KMS-11 (cell line): Measurements from ENCODE around the gene FAHD2A.

Experiments used
- H2AFZ ChIP-seq: fragments of 200-600 bp; sonication (generic); 2 replicates; pipeline ENCODE4 v1.6.1; 2016; ENCODE audit warnings: antibody characterized with exemption, mixed run types, low read depth
- H3K27ac ChIP-seq: fragments of 200-600 bp; sonication (generic); 2 replicates; pipeline ENCODE4 v1.6.1; 2016; ENCODE audit warnings: mild to moderate bottlenecking, mixed run types
- H3K27me3 ChIP-seq: fragments of 200-600 bp; sonication (generic); 2 replicates; pipeline ENCODE4 v1.6.1; 2017; ENCODE audit warnings: mild to moderate bottlenecking, low read depth, mixed run types, moderate library complexity; ENCODE audit not compliant: insufficient read depth
- H3K36me3 ChIP-seq: fragments of 200-600 bp; sonication (generic); 2 replicates; pipeline ENCODE4 v1.6.1; 2017; ENCODE audit warnings: mild to moderate bottlenecking, mixed run types; ENCODE audit not compliant: insufficient read depth
- H3K4me1 ChIP-seq: fragments of 200-600 bp; sonication (generic); 2 replicates; pipeline ENCODE4 v1.6.1; 2016; ENCODE audit warnings: mild to moderate bottlenecking, low read depth, mixed run types; ENCODE audit not compliant: poor library complexity, severe bottlenecking
- H3K4me2 ChIP-seq: fragments of 200-600 bp; sonication (generic); 2 replicates; pipeline ENCODE4 v1.7.0; 2016; ENCODE audit warnings: mild to moderate bottlenecking, mixed run types
- H3K4me3 ChIP-seq: fragments of 200-600 bp; sonication (generic); IDR thresholded peaks from 2 replicates; pipeline ENCODE4 v1.6.1; 2017; ENCODE audit warnings: low read depth, low read length, mixed read lengths; ENCODE audit not compliant: insufficient read depth
- H3K79me2 ChIP-seq: fragments of 200-600 bp; sonication (generic); 2 replicates; pipeline ENCODE4 v1.6.1; 2016; ENCODE audit warnings: low read depth, mixed run types; ENCODE audit not compliant: insufficient read depth
- H3K9ac ChIP-seq: fragments of 200-600 bp; sonication (generic); 2 replicates; pipeline ENCODE4 v1.6.1; 2016; ENCODE audit warnings: mild to moderate bottlenecking, mixed run types
- H4K20me1 ChIP-seq: fragments of 200-600 bp; sonication (generic); 2 replicates; pipeline ENCODE4 v1.6.1; 2016; ENCODE audit warnings: mild to moderate bottlenecking, mixed run types; ENCODE audit not compliant: insufficient read depth
- CTCF ChIP-seq: fragments of 200-600 bp; sonication (generic); conservative IDR thresholded peaks from 2 replicates; pipeline ENCODE4 v1.6.1; 2017; ENCODE audit warnings: low read depth, mild to moderate bottlenecking, antibody characterized with exemption, low read length, moderate library complexity, mixed read lengths

The FAHD2A gene

GRCh38 chr2:95385570-95385984 is 16.9 kb upstream of the FAHD2A start:
- H3K79me2 ChIP-seq: no peaks in the 10 kb centered on the region
- no peak overlapping the region for H3K4me2 ChIP-seq
- H3K9ac ChIP-seq: no peak overlapping the region
- no peak overlapping the region for H3K4me3 ChIP-seq
- no peaks in the 10 kb centered on the region for H3K36me3 ChIP-seq
- no peaks in the 10 kb centered on the region for H3K4me1 ChIP-seq
- no peak overlapping the region for H2AFZ ChIP-seq
- TF ChIP-seq CTCF: no peak
- no peaks in the 10 kb centered on the region for H4K20me1 ChIP-seq
- H3K27ac ChIP-seq: no peak overlapping the region
- no peaks in the 10 kb centered on the region for H3K27me3 ChIP-seq

DNA sequence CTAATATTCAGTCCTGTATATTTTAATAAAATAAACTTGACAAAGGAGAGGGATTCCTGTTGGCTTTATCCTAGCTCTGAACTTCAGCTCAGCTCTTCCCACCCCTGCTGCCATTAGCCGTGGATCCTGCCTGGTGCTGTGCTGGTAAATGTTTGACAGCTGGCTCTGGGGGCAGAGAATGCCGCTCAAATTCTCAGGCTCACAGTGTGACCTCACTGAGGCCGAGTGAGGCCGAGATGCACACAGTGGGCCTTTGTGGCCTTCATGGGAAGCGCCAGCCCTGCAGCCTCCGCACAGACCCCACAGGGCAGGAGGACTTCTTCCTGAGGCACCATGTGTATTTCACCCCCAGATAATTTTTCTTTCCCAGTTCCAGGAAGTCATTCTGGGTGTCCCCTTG is 16.5 kb upstream of the FAHD2A start:
- Histone ChIP-seq H3K9ac (no peak overlapping the region), H3K36me3 (no peaks in the 10 kb centered on the region), H3K79me2 (no peaks in the 10 kb centered on the region), H3K4me2 (no peak overlapping the region), H3K4me1 (no peaks in the 10 kb centered on the region), H4K20me1 (no peaks in the 10 kb centered on the region), H3K27me3 (no peaks in the 10 kb centered on the region), H3K27ac (no peak overlapping the region), H3K4me3 (no peak overlapping the region), H2AFZ (no peak overlapping the region)
- no peak for TF ChIP-seq CTCF

DNA sequence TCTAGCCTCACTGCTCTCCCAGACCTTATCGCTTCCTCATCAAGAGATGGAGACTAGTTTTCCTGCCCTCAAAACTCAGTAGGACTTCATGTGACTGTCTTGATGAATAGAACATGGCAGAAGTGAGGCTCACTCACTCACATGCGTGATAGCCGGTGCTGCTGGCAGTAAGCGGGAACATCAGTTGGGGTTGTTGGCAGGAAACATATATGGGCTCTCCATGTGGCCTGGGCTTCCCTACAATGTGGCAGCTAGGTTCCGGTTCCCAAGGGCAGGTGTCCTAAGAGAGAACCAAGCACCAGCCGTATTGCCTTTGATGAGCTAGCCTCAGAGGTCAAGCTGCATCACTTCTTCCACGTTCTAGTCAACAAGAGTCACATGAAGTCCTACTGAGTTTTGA is 15.2 kb upstream of the FAHD2A start:
- H3K79me2 ChIP-seq: no peaks in the 10 kb centered on the region
- no peaks in the 10 kb centered on the region for H3K27me3 ChIP-seq
- H3K4me3 ChIP-seq: no peak overlapping the region
- no peaks in the 10 kb centered on the region for H3K4me1 ChIP-seq
- no peak overlapping the region for H3K27ac ChIP-seq
- H3K9ac ChIP-seq: no peak overlapping the region
- H4K20me1 ChIP-seq: no peaks in the 10 kb centered on the region
- no peak overlapping the region for H2AFZ ChIP-seq
- H3K4me2 ChIP-seq: no peak overlapping the region
- H3K36me3 ChIP-seq: no peaks in the 10 kb centered on the region
- TF ChIP-seq CTCF: no peak

DNA sequence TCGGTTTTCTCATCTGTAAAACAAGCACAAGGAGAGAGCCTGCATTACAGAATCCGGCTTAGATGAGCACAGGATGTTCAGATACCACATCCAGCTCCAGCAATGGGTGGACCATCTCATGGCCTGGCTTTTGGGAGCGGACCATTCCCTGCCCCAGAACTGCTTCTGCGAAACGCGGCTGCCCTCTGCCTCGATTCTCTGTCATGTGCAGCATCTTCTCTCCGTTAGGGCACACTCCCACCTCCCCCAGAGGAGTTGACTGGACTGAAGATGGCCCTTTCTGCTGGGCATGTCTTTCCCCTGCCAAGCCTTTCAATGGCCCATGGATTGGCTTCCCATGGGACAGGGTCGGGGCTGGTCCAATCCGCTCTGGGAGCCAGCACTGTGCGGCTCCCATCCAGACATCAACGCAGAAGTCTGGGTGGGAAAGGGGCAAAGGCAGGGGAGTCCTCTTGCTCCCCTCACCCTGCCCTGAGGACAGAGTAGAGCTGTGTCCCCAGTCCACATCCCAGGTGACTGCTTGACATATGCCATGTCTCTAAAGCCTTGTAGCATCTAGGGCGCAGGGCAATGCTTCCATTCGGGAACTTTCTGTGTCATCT is 14.3 kb upstream of the FAHD2A start:
- no peak overlapping the region for H3K27ac ChIP-seq
- H3K4me1 ChIP-seq: no peaks in the 10 kb centered on the region
- no peak overlapping the region for H3K9ac ChIP-seq
- H3K79me2 ChIP-seq: no peaks in the 10 kb centered on the region
- no peaks in the 10 kb centered on the region for H3K27me3 ChIP-seq
- no peak overlapping the region for H2AFZ ChIP-seq
- H3K36me3 ChIP-seq: no peaks in the 10 kb centered on the region
- no peaks in the 10 kb centered on the region for H4K20me1 ChIP-seq
- no peak overlapping the region for H3K4me2 ChIP-seq
- H3K4me3 ChIP-seq: no peak overlapping the region
- TF ChIP-seq CTCF: no peak
